Measurements from ENCODE around the gene MYO9B. TPM values are rescaled to one million over a fixed set of nuclear protein-coding genes. Genes with fewer than 3 reads are reported as not detected.

The MYO9B gene
- total and polyA plus RNA-seq, 4 donors: 44.3 to 121 (median 97.2) TPM

- no peaks in the 10 kb centered on the region for H3K9me3 ChIP-seq (ENCODE audit: control insufficient read depth in 4 of 4, insufficient read depth in 3 of 4, low read length in 3 of 4)
- no peak overlapping the region for H3K9ac ChIP-seq (ENCODE audit: insufficient read depth in 1 of 2, low read length in 2 of 2)
- H3K4me3 ChIP-seq: no peak overlapping the region
- no peak overlapping the region for H3K27ac ChIP-seq (ENCODE audit: low read depth in 1 of 2, low read length in 1 of 2)
- ATAC-seq (ENCODE audit: insufficient read depth, low FRiP score) (no peak), DNase-seq (no peak)
- H3K27me3 ChIP-seq (ENCODE audit: control insufficient read depth in 3 of 3, insufficient read depth in 3 of 3, low read length in 2 of 3): no peaks in the 10 kb centered on the region
- H3K4me1 ChIP-seq (ENCODE audit: control insufficient read depth in 5 of 5, insufficient read depth in 5 of 5, low read length in 5 of 5): peaks cover 0 to 5% (median 0%) of the 10 kb centered on the region in 5 donors
- no peak for TF ChIP-seq CTCF (IDR thresholded peaks at IDR 0.05; ENCODE audit: control extremely low read depth, extremely low read depth)
- 97% methylated on average over 59 of the region's 59 CpGs for WGBS, 2 donors
- peaks cover 3 to 22% (median 21%) of the 10 kb centered on the region in 4 donors for H3K36me3 ChIP-seq (ENCODE audit: control insufficient read depth in 4 of 4, insufficient read depth in 4 of 4, low read length in 4 of 4)
These were observed 26.4 kb downstream of the MYO9B start for GRCh38 chr19:17101686-17102628.

- no peak overlapping the region for H3K9ac ChIP-seq (ENCODE audit: insufficient read depth in 1 of 2, low read length in 2 of 2)
- 78 to 79% methylated on average over 3 of the region's 3 CpGs for WGBS, 2 donors
- H3K27me3 ChIP-seq (ENCODE audit: control insufficient read depth in 3 of 3, insufficient read depth in 3 of 3, low read length in 2 of 3): no peaks in the 10 kb centered on the region
- H3K36me3 ChIP-seq (ENCODE audit: control insufficient read depth in 4 of 4, insufficient read depth in 4 of 4, low read length in 4 of 4): peaks cover 3 to 22% (median 21%) of the 10 kb centered on the region in 4 donors
- no peak for TF ChIP-seq CTCF (IDR thresholded peaks at IDR 0.05; ENCODE audit: control extremely low read depth, extremely low read depth)
- ATAC-seq (ENCODE audit: insufficient read depth, low FRiP score) (no peak), DNase-seq (no peak)
- H3K4me1 ChIP-seq (ENCODE audit: control insufficient read depth in 5 of 5, insufficient read depth in 5 of 5, low read length in 5 of 5): peaks cover 0 to 9% (median 0%) of the 10 kb centered on the region in 5 donors
- no peaks in the 10 kb centered on the region for H3K9me3 ChIP-seq (ENCODE audit: control insufficient read depth in 4 of 4, insufficient read depth in 3 of 4, low read length in 3 of 4)
- H3K27ac ChIP-seq (ENCODE audit: low read depth in 1 of 2, low read length in 1 of 2): no peak overlapping the region
- H3K4me3 ChIP-seq: no peak overlapping the region
These were observed 27.6 kb downstream of the MYO9B start for GRCh38 chr19:17103177-17103576.

- H3K27ac ChIP-seq (ENCODE audit: low read depth in 1 of 2, low read length in 1 of 2): no peak overlapping the region
- 85 to 92% methylated on average over 7 of the region's 7 CpGs for WGBS, 2 donors
- H3K4me1 ChIP-seq (ENCODE audit: control insufficient read depth in 5 of 5, insufficient read depth in 5 of 5, low read length in 5 of 5): peaks cover 0 to 5% (median 0%) of the 10 kb centered on the region in 5 donors
- ATAC-seq (ENCODE audit: insufficient read depth, low FRiP score) (no peak), DNase-seq (no peak)
- no peaks in the 10 kb centered on the region for H3K27me3 ChIP-seq (ENCODE audit: control insufficient read depth in 3 of 3, insufficient read depth in 3 of 3, low read length in 2 of 3)
- H3K36me3 ChIP-seq (ENCODE audit: control insufficient read depth in 4 of 4, insufficient read depth in 4 of 4, low read length in 4 of 4): peaks cover 3 to 22% (median 18%) of the 10 kb centered on the region in 4 donors
- no peak overlapping the region for H3K9ac ChIP-seq (ENCODE audit: insufficient read depth in 1 of 2, low read length in 2 of 2)
- no peaks in the 10 kb centered on the region for H3K9me3 ChIP-seq (ENCODE audit: control insufficient read depth in 4 of 4, insufficient read depth in 3 of 4, low read length in 3 of 4)
- TF ChIP-seq CTCF (IDR thresholded peaks at IDR 0.05; ENCODE audit: control extremely low read depth, extremely low read depth): no peak
- no peak overlapping the region for H3K4me3 ChIP-seq
These were observed 29.1 kb downstream of the MYO9B start for GRCh38 chr19:17104679-17105078.
